Smooth muscle cell (in vitro differentiated cells): Measurements from ENCODE around the gene PRSS23. TPM values are rescaled to one million over a fixed set of nuclear protein-coding genes. Genes with fewer than 3 reads are reported as not detected.

ENCODE experiments used
- DNase-seq: peaks from one replicate; lab custom pipeline; 2025; ENCODE audit not compliant: unreplicated experiment; lab: John Stamatoyannopoulos, UW
- H2AFZ ChIP-seq: fragments of 200-600 bp; sonication (generic); 2 replicates; pipeline ENCODE4 v1.6.0; 2016; ENCODE audit warnings: antibody characterized with exemption, low read depth, mild to moderate bottlenecking
- H3F3A ChIP-seq: fragments of 200-600 bp; sonication (generic); 2 replicates; pipeline ENCODE4 v1.6.0; 2017; ENCODE audit warnings: antibody characterized with exemption, low read depth
- H3K27ac ChIP-seq: fragments of 200-600 bp; sonication (generic); 2 replicates; pipeline ENCODE4 v1.5.1; 2016; ENCODE audit warnings: low read depth, mild to moderate bottlenecking
- H3K27me3 ChIP-seq: fragments of 200-600 bp; sonication (generic); 2 replicates; pipeline ENCODE4 v1.6.1; 2016; ENCODE audit warnings: low read depth, mild to moderate bottlenecking
- H3K36me3 ChIP-seq: fragments of 200-600 bp; sonication (generic); 2 replicates; pipeline ENCODE4 v1.5.1; 2016; ENCODE audit warnings: low read depth
- H3K4me1 ChIP-seq: fragments of 200-600 bp; sonication (generic); 2 replicates; pipeline ENCODE4 v1.5.1; 2016; ENCODE audit warnings: low read depth
- H3K4me2 ChIP-seq: fragments of 200-600 bp; sonication (generic); 2 replicates; pipeline ENCODE4 v1.6.0; 2016; ENCODE audit warnings: mild to moderate bottlenecking
- H3K4me3 ChIP-seq: fragments of 200-600 bp; sonication (generic); 2 replicates; pipeline ENCODE4 v1.5.1; 2016; ENCODE audit warnings: mild to moderate bottlenecking
- H3K79me2 ChIP-seq: fragments of 200-600 bp; sonication (generic); 2 replicates; pipeline ENCODE4 v1.6.0; 2016; ENCODE audit warnings: low read depth, mild to moderate bottlenecking
- H3K9ac ChIP-seq: fragments of 200-600 bp; sonication (generic); 2 replicates; pipeline ENCODE4 v1.6.0; 2016; ENCODE audit warnings: low read depth
- H3K9me3 ChIP-seq: fragments of 200-600 bp; sonication (generic); replicated peaks from 2 replicates; pipeline ENCODE4 v1.5.1; 2016; ENCODE audit warnings: low read depth
- H4K20me1 ChIP-seq: fragments of 200-600 bp; sonication (generic); 2 replicates; pipeline ENCODE4 v1.6.0; 2016; ENCODE audit warnings: low read depth
- CTCF ChIP-seq: fragments of 200-600 bp; sonication (generic); IDR thresholded peaks from 2 replicates; pipeline ENCODE4 v1.5.1; 2017; ENCODE audit warnings: borderline replicate concordance, mild to moderate bottlenecking, antibody characterized with exemption; ENCODE audit not compliant: insufficient read depth, poor library complexity, severe bottlenecking
- WGBS: methylation state at CpG from one replicate; pipeline ENCODE4 v1.1.7; 2016; ENCODE audit warnings: low lambda C conversion rate; 5-methylcytosine and 5-hydroxymethylcytosine counted together
- polyA plus RNA-seq: library from polyadenylated mRNA; unstranded; fragments of >200 nt; fragmentation: Nextera tagmentation; extraction: Ambion mirVana; gene quantifications from 2 replicates; pipeline ENCODE4 v1.2.1, GENCODE V29; 2016
- total RNA-seq: library from RNA; depleted of rRNA; stranded (reverse); fragments of >200 nt; gene quantifications from 2 replicates; pipeline ENCODE4 v1.2.3, GENCODE V29; 2014

The PRSS23 gene
- total and polyA plus RNA-seq, 2 experiments from 2014 or later = 132 to 156 TPM

- Histone ChIP-seq H3F3A (no peaks in the 10 kb centered on the region), H3K36me3 (no peaks in the 10 kb centered on the region), H3K79me2 (no peaks in the 10 kb centered on the region), H3K9me3 (no peaks in the 10 kb centered on the region), H4K20me1 (no peaks in the 10 kb centered on the region), H3K4me3 (no peak overlapping the region), H3K27me3 (no peaks in the 10 kb centered on the region), H3K4me2 (no peak overlapping the region), H2AFZ (no peak overlapping the region), H3K4me1 (no peaks in the 10 kb centered on the region), H3K27ac (no peak overlapping the region), H3K9ac (no peak overlapping the region)
- 74% methylated on average over 5 of the region's 5 CpGs for WGBS
- no peak for TF ChIP-seq CTCF
- DNase-seq = no peak
Measured at GRCh38 chr11:86790867-86791849, 9.2 kb upstream of the PRSS23 start.

- no peaks in the 10 kb centered on the region for H3K9me3 ChIP-seq
- no peaks in the 10 kb centered on the region for H3F3A ChIP-seq
- no peak overlapping the region for H2AFZ ChIP-seq
- DNase-seq = no peak
- no peaks in the 10 kb centered on the region for H4K20me1 ChIP-seq
- H3K9ac ChIP-seq = no peak overlapping the region
- H3K4me3 ChIP-seq = no peak overlapping the region
- H3K27ac ChIP-seq = no peak overlapping the region
- no peaks in the 10 kb centered on the region for H3K27me3 ChIP-seq
- TF ChIP-seq CTCF = no peak
- H3K4me2 ChIP-seq = no peak overlapping the region
- H3K4me1 ChIP-seq = no peaks in the 10 kb centered on the region
- H3K79me2 ChIP-seq = no peaks in the 10 kb centered on the region
- H3K36me3 ChIP-seq = no peaks in the 10 kb centered on the region
- WGBS = 94% methylated on average over 3 of the region's 3 CpGs
Measured at GRCh38 chr11:86792150-86792549, 8.2 kb upstream of the PRSS23 start.

GRCh38 chr11:86793307-86793706 is 7.0 kb upstream of the PRSS23 start:
- TF ChIP-seq CTCF = no peak
- WGBS = 74% methylated on average over 1 of the region's 1 CpG

More at GRCh38 chr11:86793307-86793706, 7.0 kb upstream of the PRSS23 start:
- no peaks in the 10 kb centered on the region for H4K20me1 ChIP-seq
- no peak overlapping the region for H3K4me2 ChIP-seq
- no peak overlapping the region for H2AFZ ChIP-seq
- H3K27me3 ChIP-seq = no peaks in the 10 kb centered on the region
- no peak for DNase-seq
- H3K9ac ChIP-seq = no peak overlapping the region
- no peaks in the 10 kb centered on the region for H3K79me2 ChIP-seq
- no peak overlapping the region for H3K4me3 ChIP-seq
- peaks cover 1% of the 10 kb centered on the region for H3F3A ChIP-seq
- H3K27ac ChIP-seq = no peak overlapping the region
- no peaks in the 10 kb centered on the region for H3K9me3 ChIP-seq
- no peaks in the 10 kb centered on the region for H3K4me1 ChIP-seq
- no peaks in the 10 kb centered on the region for H3K36me3 ChIP-seq
